Mammary epithelial cell (primary cell): ENCODE measurements around the gene GATA2.

Experiments used
- EZH2 ChIP-seq: IDR thresholded peaks from 2 replicates; pipeline ENCODE4 v1.6.1; 2012; ENCODE audit warnings: low read length, inconsistent platforms, borderline replicate concordance
- TF ChIP-seq, protein P1 (sequence below), 2 donors: IDR thresholded peaks in 1 of 2; conservative IDR thresholded peaks in 1 of 2; 2 replicates each; pipeline ENCODE4 v1.5.1; 2011 to 2012; ENCODE audit warnings: inconsistent platforms in 2 of 2, low read length in 2 of 2, mild to moderate bottlenecking in 2 of 2, control low read depth in 1 of 2, low read depth in 1 of 2; ENCODE audit not compliant: insufficient read depth in 1 of 2; ENCODE audit errors: extremely low read depth in 1 of 2

DNA sequence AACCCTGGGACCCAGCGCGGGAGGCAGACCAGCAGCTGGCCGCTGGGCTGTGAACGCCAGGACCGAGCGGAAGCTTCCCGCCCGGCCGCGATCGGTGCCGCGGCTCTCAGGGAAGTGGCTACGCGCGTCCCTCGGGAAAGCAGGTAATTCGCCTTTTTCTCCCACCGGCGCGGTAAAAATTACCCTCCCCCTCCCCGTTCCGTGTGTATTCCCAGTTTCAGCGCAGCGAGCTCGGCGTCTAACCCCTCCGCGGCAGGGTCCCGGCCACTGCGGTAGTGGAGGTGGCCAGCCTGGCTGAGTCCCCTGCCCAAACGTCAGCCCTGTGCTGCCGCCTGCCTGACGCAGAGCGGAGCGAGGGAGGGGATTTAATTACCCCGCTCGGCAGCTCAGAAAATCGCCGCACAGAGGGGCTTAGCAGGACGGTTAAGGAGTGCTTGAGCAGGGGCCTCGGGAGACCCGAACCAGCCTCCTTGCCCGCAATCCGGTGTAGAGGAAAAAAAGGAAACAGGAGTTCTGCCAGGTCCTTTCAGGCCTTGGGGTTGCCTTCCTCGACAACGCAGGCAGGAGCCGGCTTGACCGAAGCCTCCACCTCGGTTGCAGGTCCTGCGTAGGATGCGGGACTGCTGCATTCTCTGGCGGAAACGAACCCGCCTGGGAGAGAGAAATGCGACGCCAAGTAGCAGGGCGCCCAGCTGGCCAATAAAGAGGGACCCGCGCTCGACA is 2.9 kb downstream of the GATA2 start:
- TF ChIP-seq, protein P1, sequence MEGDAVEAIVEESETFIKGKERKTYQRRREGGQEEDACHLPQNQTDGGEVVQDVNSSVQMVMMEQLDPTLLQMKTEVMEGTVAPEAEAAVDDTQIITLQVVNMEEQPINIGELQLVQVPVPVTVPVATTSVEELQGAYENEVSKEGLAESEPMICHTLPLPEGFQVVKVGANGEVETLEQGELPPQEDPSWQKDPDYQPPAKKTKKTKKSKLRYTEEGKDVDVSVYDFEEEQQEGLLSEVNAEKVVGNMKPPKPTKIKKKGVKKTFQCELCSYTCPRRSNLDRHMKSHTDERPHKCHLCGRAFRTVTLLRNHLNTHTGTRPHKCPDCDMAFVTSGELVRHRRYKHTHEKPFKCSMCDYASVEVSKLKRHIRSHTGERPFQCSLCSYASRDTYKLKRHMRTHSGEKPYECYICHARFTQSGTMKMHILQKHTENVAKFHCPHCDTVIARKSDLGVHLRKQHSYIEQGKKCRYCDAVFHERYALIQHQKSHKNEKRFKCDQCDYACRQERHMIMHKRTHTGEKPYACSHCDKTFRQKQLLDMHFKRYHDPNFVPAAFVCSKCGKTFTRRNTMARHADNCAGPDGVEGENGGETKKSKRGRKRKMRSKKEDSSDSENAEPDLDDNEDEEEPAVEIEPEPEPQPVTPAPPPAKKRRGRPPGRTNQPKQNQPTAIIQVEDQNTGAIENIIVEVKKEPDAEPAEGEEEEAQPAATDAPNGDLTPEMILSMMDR (conservative IDR thresholded peaks at IDR 0.05 in 1 of 2, IDR thresholded peaks at IDR 0.05 in 1 of 2; ENCODE audit: extremely low read depth in 1 of 2, insufficient read depth in 1 of 2, low read depth in 1 of 2, low read length in 2 of 2) = no peak
- TF ChIP-seq EZH2 = peak; percentile 78
